ENCODE data around the gene KLHL29.

Gene KLHL29

GRCh38 chr2:23557455-23557854 is 172.5 kb downstream of the KLHL29 start:
- DNase-seq, result no peak

GRCh38 chr2:23559561-23560239 is 174.7 kb downstream of the KLHL29 start:
- DNase-seq, result no peak

GRCh38 chr2:23561088-23561487 is 176.1 kb downstream of the KLHL29 start:
- no peak for DNase-seq

- DNase-seq, result no peak
Measured at GRCh38 chr2:23561544-23561943, 176.6 kb downstream of the KLHL29 start.

DNA sequence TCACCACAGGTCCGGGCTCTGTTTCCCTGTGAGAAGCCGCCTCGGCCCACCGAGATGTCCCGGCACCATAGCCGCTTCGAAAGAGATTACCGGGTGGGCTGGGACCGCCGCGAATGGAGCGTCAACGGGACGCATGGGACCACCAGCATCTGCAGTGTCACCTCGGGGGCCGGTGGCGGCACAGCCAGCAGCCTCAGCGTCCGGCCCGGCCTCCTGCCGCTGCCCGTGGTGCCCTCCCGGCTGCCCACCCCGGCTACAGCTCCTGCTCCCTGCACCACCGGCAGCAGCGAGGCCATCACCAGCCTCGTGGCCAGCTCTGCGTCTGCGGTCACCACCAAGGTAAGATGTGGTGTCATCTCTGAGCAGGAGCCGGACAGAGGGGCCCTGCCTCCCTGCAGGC is 177.2 kb downstream of the KLHL29 start:
- DNase-seq, result no peak

DNA sequence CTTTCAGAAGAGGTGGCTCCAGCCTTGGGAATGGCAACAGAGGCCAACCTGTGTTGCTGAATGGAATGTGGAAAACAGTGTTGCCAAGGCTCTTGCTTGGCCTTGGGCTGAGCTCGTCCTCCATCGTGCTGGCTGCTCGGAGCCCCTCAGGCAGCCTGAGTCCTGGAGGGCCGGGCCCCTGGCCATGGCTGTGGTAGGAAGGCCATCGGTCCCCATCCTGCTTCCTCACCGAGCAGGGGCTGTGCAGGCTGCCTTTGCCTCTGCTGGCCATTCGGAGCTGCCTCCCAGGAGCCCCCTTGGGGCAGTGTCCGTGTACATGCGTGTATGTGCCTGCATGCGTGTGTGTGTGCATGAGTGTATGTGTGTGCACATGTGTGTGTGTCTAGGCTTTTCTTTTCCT is 178.2 kb downstream of the KLHL29 start:
- DNase-seq, result no peak

DNA sequence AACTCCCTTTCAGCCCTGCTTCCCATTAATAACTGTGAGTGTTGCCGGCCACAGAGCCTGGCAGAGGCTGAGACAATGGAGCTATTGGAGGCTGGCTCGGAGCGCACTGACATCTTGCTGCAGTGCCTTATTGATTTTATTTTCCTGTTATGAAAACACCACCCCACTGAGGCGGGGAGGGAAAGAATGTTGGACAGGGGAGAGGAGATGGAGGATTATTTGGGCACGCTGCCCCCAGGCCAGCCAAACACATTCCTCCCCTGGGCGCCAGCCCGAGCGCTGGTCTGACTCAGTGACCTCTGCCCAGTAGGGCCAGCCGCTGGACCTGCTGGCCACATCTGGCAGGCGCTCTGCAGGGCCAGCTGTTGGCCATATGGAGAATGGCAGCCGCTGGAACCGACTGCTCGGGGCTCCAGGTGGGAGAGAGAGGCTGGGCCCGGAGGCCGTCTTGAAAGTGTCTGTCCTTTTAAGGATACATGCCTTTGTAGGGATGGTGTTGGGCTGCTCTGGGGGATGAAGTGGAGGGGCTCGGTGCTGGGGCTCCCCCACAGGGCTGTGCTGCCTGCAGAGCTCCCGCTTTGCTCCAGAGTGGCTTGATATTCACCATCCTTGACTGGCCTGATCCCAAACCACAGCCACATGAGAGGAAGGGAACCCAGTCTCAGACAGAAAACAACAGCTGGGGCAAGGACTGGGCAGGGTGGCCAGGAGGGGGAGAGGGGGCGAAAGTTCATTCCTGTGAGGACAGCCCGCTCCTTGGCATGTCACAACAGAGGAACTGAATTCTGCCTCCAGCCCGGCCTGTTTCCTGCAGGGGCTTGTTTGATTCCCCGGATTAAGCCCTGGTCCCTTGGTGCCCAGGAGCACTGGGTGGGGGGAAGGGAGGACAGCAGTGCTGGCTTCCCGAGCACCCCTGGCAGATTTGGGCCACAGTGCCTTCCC is 179.0 kb downstream of the KLHL29 start:
- no peak for DNase-seq

GRCh38 chr2:23564615-23564960 is 179.6 kb downstream of the KLHL29 start:
- DNase-seq, result no peak

- no peak for DNase-seq
Measured at GRCh38 chr2:23565374-23565773, 180.4 kb downstream of the KLHL29 start.

GRCh38 chr2:23565814-23566213 is 180.8 kb downstream of the KLHL29 start:
- no peak for DNase-seq

DNA sequence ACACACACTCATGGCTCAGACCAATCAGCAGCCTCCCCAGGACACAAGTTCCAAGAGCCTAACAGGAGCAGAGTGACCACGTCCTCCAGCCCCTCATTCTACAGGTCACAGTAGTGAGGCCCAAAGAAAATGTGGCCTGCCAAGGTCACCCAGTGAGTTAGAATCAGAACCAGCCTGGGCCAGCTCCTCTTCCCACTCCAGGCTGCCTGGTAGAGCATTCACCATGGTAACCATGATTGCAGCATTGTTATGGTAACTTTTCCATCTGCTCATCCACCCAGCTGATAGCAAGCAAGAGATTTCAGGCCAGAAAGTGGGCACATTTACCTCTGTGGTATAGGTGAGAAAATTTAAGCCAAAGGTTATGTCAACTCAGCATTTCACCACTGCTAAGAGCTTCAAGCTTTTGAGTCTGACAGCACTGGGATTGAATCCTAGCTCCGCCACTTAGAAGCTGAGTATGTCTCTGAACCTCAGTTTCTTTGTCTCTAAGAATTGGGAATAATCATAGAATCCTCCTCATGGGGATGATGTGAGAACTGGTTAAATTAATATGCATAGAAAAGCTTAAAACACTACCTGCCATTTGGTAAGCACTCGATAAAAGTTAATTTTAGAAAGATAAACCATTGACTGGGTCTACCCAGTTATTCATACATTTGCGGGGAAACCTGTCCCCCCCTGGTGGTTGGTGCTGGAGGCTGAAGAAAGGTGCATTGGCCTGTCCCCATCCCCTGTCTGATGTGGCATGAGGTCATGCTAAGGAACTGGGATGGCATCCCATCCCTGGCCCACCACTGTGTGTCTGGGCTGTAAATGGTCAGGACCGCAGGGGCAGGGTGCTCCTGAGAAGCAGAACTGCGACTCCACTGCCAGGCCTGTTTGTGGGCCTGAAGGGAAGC is 181.5 kb downstream of the KLHL29 start:
- DNase-seq, result no peak

DNA sequence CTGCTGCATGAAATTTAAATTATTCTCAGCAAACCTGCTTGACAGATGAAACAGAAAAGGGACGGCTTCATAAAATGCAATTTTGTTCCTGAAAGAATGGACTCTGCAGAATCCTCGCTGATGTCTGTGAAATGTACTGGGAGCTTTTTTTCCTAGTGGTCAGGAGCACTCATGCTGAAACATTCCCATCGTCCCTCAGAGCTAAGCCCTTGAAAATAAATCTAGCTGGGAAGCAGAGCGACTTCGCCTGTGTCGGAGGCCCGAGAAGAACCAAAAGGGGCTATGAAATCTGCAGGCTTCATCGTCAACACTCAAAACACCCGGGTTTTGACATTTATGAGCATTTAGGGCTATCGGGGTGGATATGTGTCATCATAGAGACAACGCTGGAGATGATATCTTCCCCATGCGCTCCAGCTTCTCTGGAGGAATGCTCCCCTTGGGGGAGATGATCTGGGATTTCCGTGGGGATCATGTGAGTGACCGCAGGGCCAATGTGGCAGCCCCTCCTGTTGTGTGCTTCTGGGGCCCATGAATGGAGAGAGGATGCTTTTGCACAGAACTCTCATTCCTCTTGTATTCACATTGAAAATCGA is 182.3 kb downstream of the KLHL29 start:
- DNase-seq, result no peak

DNA sequence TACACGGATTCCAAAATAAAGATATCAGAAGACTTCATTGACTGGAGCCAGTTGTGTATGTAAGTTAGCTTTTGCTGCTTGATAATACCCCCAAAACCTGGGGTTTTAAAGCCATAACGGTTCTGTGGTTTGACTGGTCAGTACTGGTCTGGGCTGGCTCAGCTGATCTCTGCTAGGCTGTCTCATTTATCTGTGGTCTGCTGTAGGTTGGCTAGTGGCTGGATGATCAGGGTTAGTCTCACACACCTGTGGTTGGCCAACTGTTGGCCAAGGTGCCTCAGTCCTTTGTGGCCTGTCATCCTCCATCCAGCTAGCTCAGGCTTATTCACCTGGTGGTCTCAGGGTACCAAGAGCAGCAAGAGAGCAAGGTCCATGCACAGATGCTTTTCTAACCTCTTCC is 183.2 kb downstream of the KLHL29 start:
- DNase-seq, result no peak

DNA sequence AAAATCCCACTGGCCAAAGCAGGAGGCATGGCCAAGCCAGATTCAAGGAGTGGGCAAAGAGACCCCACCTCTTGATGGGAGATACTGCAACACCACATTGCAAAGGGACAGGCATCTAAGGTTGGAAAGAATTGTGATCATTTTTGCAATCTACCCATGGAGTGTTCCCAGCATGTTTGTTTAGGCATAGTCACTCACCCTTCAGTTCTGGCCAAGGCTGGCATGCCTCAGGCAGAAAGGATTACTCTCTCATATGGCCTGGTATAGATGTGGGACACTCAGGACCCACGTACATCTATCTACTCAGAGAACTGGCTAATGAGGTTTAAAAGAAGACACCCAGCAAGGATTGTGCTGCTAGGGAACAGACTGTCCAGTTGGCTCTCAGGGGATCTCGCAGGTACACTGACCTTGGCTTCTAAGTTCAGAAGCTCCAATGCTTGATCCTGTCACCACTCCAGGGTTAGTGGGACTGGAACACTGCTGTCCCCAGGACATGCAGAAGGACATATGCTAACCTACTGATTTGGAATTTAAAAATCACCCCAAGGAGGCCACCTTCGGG is 183.7 kb downstream of the KLHL29 start:
- DNase-seq, result no peak

- DNase-seq, result no peak
Measured at GRCh38 chr2:23569761-23570365, 184.9 kb downstream of the KLHL29 start.

DNA sequence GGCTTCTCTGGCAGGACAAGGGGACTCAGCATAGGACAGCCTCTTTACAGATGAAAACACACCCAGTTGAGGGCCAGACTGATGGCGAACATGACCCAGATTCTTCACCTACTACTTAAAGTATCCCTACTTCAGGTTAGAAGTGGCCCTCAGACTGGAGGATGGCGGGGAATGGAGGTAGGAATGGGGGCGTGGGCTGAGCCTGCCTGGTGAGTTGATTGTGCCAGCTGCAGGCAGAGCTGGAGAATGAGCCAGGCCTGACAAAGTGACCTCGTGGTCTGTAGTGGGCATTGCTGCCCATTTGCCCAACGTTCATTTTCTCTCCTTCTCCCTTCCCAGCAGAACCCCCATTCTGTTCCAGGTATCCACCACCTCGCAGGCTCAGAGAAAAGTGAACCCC is 186.1 kb downstream of the KLHL29 start:
- DNase-seq, result no peak

DNA sequence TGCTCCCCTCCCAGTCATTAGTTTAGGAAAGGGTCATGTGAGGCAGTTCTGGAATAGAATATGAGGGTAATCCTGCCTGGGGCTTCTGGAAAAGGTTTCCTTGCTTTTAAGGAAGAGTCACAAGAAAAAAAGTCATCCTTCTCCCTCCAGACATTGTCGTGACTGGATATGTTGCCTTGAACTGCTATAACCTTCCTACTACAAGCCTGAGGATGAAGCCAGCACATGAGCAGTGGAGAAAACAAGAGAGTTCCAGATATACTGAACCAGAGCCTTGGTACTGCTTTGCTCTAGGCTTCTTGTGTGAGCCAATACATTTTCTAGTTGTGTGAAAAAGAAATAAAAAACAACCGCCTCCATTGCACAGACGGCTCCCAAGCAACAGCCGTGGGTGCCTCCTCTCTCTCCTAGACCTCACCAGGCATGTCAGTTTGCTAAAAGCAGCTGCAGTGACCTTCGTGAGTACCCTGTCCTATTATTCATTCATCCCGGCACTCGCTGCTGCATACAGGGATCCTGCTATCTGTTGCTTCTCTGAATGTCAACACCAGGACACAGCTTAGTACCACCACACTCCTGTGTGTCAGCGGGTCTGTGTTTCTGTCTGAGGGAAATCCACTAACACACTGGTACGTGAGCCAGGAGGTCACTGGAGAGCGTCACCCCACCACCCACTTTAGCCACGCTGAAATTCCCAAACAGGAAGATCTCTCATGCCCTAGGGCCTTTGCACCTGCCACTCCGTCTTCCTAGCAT is 186.7 kb downstream of the KLHL29 start:
- no peak for DNase-seq

- DNase-seq, result no peak
Measured at GRCh38 chr2:23574919-23575654, 190.1 kb downstream of the KLHL29 start.

DNA sequence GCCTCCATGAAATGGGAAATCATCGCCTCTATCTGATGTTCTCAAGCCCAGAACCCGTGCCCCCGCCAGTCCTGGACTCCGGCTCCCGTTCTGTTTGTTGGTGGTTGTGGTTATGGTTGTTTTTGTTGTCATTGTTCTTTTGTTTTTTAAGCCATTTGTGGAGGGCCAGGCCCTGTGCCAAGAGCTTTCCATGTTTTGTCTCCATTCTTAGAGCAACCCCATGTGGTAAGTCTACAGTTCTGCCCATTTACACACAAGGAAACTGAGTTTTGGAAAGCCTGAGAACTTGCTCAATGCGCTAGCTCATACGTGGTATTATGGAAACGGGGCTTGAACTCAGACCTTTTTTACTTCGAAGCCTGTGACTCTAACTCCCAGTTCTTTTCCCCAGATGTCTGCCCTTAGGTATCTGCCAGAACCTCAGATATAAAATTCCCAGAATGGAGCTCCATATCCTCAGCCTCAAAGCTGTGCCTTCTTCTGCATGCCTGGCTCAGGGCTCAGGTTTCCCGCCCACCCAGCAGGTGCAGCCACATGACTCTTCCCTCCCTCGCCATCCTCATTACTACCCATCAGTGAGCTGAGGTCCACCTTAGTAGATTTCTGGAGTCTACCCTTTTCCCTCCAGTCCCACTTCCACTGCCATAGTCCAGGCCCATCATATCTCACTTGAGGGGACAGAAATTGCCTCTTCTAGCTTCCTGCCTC is 194.1 kb downstream of the KLHL29 start:
- DNase-seq, result no peak

- no peak for DNase-seq
Measured at GRCh38 chr2:23579674-23580073, 194.7 kb downstream of the KLHL29 start.

All from stimulated activated CD4-positive, alpha-beta T cell treated with anti-CD3 and anti-CD28 coated beads, Interleukin-12 subunit alpha, Interleukin-12 subunit beta, amount 100 ng/mL, for 4 hours (primary cell).